Esophagus muscularis mucosa (tissue), 4 donors: Measurements from ENCODE around the gene CHRNA3.

ENCODE experiments used
- CTCF ChIP-seq, 3 experiments: fragments of 200-600 bp in 2 of 3; fragments of 450-650 bp in 1 of 3; sonication (generic) in 2 of 3; IDR thresholded peaks; one replicate each; pipeline ENCODE4 v1.5.1; 2017 to 2019; ENCODE audit warnings: antibody characterized with exemption in 3 of 3, mild to moderate bottlenecking in 2 of 3, moderate library complexity in 1 of 3
- EP300 ChIP-seq: sonication (generic); formaldehyde crosslinking; IDR thresholded peaks from one replicate; pipeline ENCODE4 v1.6.1; 2017; ENCODE audit warnings: antibody characterized with exemption
- POLR2A ChIP-seq: fragments of 450-650 bp; IDR thresholded peaks from one replicate; pipeline ENCODE4 v1.6.1; 2017; ENCODE audit warnings: antibody characterized with exemption, moderate library complexity, mild to moderate bottlenecking, low read depth
- POLR2AphosphoS5 ChIP-seq, 2 donors: sonication (generic); formaldehyde crosslinking; IDR thresholded peaks; one replicate each; pipeline ENCODE4 v1.6.1; 2017; ENCODE audit warnings: antibody characterized with exemption in 2 of 2

- no peak for TF ChIP-seq CTCF (IDR thresholded peaks at IDR 0.05)
- TF ChIP-seq POLR2A: no peak
- no peak for TF ChIP-seq EP300
- no peak for TF ChIP-seq POLR2AphosphoS5 (IDR thresholded peaks at IDR 0.05)
These were observed 5.6 kb downstream of the CHRNA3 start for GRCh38 chr15:78615151-78615589.
